ENCODE results near the gene IPP. TPM values are rescaled to one million over a fixed set of nuclear protein-coding genes. Genes with fewer than 3 reads are reported as not detected.
A peak's percentile ranks its signal among the peaks of the same experiment; 100 is the strongest.
"Not testable (repeated sequence)": the region's sequence is repeated elsewhere in the genome, so short reads cannot be mapped to it uniquely, and the experiment has no call there.

The IPP gene
- total RNA-seq, 3 donors from 2014 or later, result 18.4 to 21.1 (median 19.2) TPM

DNA sequence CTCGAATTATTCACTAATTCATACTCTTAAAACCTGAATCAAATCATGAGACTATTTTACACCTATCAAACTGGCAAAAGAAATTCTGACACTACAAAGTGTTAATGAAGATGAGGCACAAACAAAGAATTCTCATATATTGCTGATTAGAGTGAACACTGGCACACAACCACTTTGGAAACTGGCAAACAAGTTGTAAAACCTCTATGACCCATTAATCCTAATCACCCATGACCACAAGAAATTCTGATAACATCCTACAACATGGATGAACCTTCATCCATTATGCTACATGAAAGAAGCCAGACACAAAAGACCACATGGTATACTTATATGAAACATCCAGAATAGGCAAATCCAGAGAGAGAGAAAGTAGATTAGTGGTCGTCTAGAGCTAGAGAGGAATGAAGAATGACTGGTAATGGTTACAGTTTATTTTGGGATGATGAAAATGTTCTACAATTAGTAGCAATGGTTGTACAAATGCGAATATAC lies 72.7 kb downstream of the IPP start:
- no peak overlapping the region for H3K4me3 ChIP-seq
- H3K4me1 ChIP-seq (ENCODE audit: low read depth), result peaks cover 70% of the 10 kb centered on the region
- ATAC-seq (no peak), DNase-seq (no peak)
- no peaks in the 10 kb centered on the region for H3K36me3 ChIP-seq (ENCODE audit: low read depth)
- TF ChIP-seq, protein P1, sequence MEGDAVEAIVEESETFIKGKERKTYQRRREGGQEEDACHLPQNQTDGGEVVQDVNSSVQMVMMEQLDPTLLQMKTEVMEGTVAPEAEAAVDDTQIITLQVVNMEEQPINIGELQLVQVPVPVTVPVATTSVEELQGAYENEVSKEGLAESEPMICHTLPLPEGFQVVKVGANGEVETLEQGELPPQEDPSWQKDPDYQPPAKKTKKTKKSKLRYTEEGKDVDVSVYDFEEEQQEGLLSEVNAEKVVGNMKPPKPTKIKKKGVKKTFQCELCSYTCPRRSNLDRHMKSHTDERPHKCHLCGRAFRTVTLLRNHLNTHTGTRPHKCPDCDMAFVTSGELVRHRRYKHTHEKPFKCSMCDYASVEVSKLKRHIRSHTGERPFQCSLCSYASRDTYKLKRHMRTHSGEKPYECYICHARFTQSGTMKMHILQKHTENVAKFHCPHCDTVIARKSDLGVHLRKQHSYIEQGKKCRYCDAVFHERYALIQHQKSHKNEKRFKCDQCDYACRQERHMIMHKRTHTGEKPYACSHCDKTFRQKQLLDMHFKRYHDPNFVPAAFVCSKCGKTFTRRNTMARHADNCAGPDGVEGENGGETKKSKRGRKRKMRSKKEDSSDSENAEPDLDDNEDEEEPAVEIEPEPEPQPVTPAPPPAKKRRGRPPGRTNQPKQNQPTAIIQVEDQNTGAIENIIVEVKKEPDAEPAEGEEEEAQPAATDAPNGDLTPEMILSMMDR (IDR thresholded peaks at IDR 0.05), result no peak
- intact Hi-C loops (cut with DNase I, micrococcal nuclease), result no loop called here
- H3K9me3 ChIP-seq, result no peaks in the 10 kb centered on the region

DNA sequence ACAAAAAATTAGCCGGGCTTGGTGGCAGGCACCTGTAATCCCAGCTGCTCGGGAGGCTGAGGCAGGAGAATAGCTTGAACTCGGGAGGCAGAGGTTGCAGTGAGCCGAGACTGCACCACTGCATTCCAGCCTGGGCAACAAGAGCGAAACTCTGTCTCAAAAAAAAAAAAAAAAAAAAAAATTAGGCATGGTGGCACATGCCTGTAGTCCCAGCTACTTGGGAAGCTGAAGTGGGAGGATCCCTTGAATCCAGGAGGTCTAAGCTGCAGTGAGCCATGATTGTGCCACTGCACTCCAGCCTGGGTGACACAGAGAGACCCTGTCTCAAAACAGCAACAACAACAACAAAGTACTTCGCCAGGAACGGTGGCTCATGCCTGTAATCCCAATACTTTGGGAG lies 73.9 kb downstream of the IPP start:
- H3K36me3 ChIP-seq (ENCODE audit: low read depth); intact Hi-C loops (cut with DNase I, micrococcal nuclease); H3K9me3 ChIP-seq; ATAC-seq; DNase-seq; H3K4me3 ChIP-seq: not testable (repeated sequence)
- peaks cover 59% of the 10 kb centered on the region for H3K4me1 ChIP-seq (ENCODE audit: low read depth)

- DNase-seq, result no peak
- intact Hi-C loops (cut with DNase I, micrococcal nuclease), result no loop called here
- ATAC-seq, result peak; percentile 88
- no peak overlapping the region for H3K4me3 ChIP-seq
- TF ChIP-seq, protein P1 (IDR thresholded peaks at IDR 0.05), result no peak
- H3K36me3 ChIP-seq (ENCODE audit: low read depth), result no peaks in the 10 kb centered on the region
- H3K4me1 ChIP-seq (ENCODE audit: low read depth), result peaks cover 45% of the 10 kb centered on the region
- no peaks in the 10 kb centered on the region for H3K9me3 ChIP-seq
These were observed 76.0 kb downstream of the IPP start for GRCh38 chr1:45674478-45674877.

DNA sequence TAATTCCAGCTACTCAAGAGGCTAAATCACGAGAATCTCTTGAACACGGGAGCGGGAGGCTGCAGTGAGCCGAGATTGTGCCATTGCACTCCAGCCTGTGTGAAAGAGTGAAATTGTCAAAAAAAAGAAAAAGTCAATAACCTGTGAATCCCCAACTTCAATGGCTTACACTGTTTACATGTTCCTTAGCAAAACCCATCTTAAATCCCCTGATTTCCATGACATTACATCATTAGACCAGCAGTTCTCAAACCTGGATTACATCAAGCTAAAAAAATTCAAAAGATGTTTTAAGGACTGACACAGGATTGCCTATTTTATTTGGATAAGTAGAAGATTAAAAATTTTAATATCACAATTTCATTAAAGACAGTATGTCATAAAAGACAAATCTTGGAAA lies 76.5 kb downstream of the IPP start:
- H3K36me3 ChIP-seq (ENCODE audit: low read depth), result no peaks in the 10 kb centered on the region
- ATAC-seq (no peak), DNase-seq (no peak)
- intact Hi-C loops (cut with DNase I, micrococcal nuclease), result no loop called here
- no peak overlapping the region for H3K4me3 ChIP-seq
- peaks cover 45% of the 10 kb centered on the region for H3K4me1 ChIP-seq (ENCODE audit: low read depth)
- H3K9me3 ChIP-seq, result no peaks in the 10 kb centered on the region
- TF ChIP-seq, protein P1 (IDR thresholded peaks at IDR 0.05), result no peak

- ATAC-seq (no peak), DNase-seq (no peak)
- intact Hi-C loops (cut with DNase I, micrococcal nuclease), result no loop called here
- peaks cover 33% of the 10 kb centered on the region for H3K4me1 ChIP-seq (ENCODE audit: low read depth)
- TF ChIP-seq, protein P1 (IDR thresholded peaks at IDR 0.05), result no peak
- H3K9me3 ChIP-seq, result no peaks in the 10 kb centered on the region
- no peak overlapping the region for H3K4me3 ChIP-seq
- H3K36me3 ChIP-seq (ENCODE audit: low read depth), result no peaks in the 10 kb centered on the region
These were observed 80.4 kb downstream of the IPP start for GRCh38 chr1:45669859-45670655.

- DNase-seq (no peak), ATAC-seq (no peak)
- TF ChIP-seq, protein P1 (IDR thresholded peaks at IDR 0.05), result no peak
- Histone ChIP-seq H3K4me1 (ENCODE audit: low read depth) (peaks cover 33% of the 10 kb centered on the region), H3K9me3 (no peaks in the 10 kb centered on the region), H3K4me3 (no peak overlapping the region), H3K36me3 (ENCODE audit: low read depth) (no peaks in the 10 kb centered on the region)
- intact Hi-C loops (cut with DNase I, micrococcal nuclease), result no loop called here
These were observed 81.1 kb downstream of the IPP start for GRCh38 chr1:45669379-45669778.

Data from mucosa of descending colon (tissue), 3 donors.